HCT116 (cell line): Measurements from ENCODE around the gene PDE6G. TPM values are rescaled to one million over a fixed set of nuclear protein-coding genes. Genes with fewer than 3 reads are reported as not detected.
A peak's percentile ranks its signal among the peaks of the same experiment; 100 is the strongest.

ENCODE experiments used
- ATAC-seq: fragments of 200-7000 bp; cut with Tn5 transposase; 2 replicates; pipeline ENCODE4 v1.9.1; 2020; ENCODE audit warnings: mild to moderate bottlenecking, moderate library complexity
- Bru-seq: library from RNA; stranded (reverse); fragments of 400-500 nt; gene quantifications from one replicate; lab custom pipeline; 2021; lab: Mats Ljungman, UMichigan
- BruChase-seq, 2 experiments: library from RNA; stranded (reverse); fragments of 400-500 nt; gene quantifications; one replicate each; lab custom pipeline; 2021; lab: Mats Ljungman, UMichigan
- BruUV-seq: library from RNA; stranded (reverse); fragments of 400-500 nt; replicated peaks from 2 replicates; lab custom pipeline; 2021; lab: Mats Ljungman, UMichigan
- CTCF ChIA-PET: fragments of 300-600 bp; sonication (Branson Sonifier 250); formaldehyde crosslinking; loops from one replicate; lab custom pipeline; 2021; ENCODE audit warnings: antibody characterized with exemption; lab: Charles Lee
- POLR2A ChIA-PET: fragments of 300-600, 350-600 bp; sonication (Branson Sonifier 250); formaldehyde crosslinking; loops from one replicate; lab custom pipeline; 2021; ENCODE audit warnings: antibody characterized with exemption; lab: Charles Lee
- RAD21 ChIA-PET, 2 experiments: fragments of 300-600 bp; sonication (Branson Sonifier 250); formaldehyde crosslinking; loops; one replicate each; lab custom pipeline; 2023; ENCODE audit warnings: low total read pairs in 2 of 2; ENCODE audit not compliant: uncharacterized antibody in 2 of 2, unreplicated experiment in 2 of 2, low non-redundant PET in 1 of 2; lab: Charles Lee
- DNase-seq: peaks from one replicate; pipeline ENCODE4 v3.0.0-alpha.2; 2010; ENCODE audit warnings: low read depth, low spot score
- H2AFZ ChIP-seq: fragments of 200-600 bp; shearing (Covaris generic), sonication (generic); 2 replicates; pipeline ENCODE4 v1.6.1; 2017; ENCODE audit warnings: low read depth, mixed run types, mixed read lengths, antibody characterized with exemption, low read length; ENCODE audit not compliant: poor library complexity, severe bottlenecking
- H3K27ac ChIP-seq: 2 replicates; pipeline ENCODE4 v1.5.1; 2012; ENCODE audit warnings: low read depth, low read length
- H3K27me3 ChIP-seq: fragments of 200-600 bp; sonication (generic); 2 replicates; pipeline ENCODE4 v1.6.1; 2016; ENCODE audit warnings: mixed run types, low read length, mixed read lengths; ENCODE audit not compliant: insufficient read depth
- H3K36me3 ChIP-seq, 2 experiments: fragments of 200-500 bp in 1 of 2; fragments of 200-600 bp in 1 of 2; sonication (Bioruptor generic) in 1 of 2; sonication (generic) in 1 of 2; 2 replicates each; pipeline versions ENCODE4 v1.5.1 to v1.6.1; 2014 to 2016; ENCODE audit warnings: low read length in 2 of 2, inconsistent platforms in 1 of 2, mixed read lengths in 1 of 2, mixed run types in 1 of 2; ENCODE audit not compliant: insufficient read depth in 2 of 2, control insufficient read depth in 1 of 2
- H3K4me1 ChIP-seq, 2 experiments: fragments of 200-600 bp in 1 of 2; sonication (generic) in 1 of 2; 2 replicates each; pipeline versions ENCODE4 v1.5.1 to v1.6.1; 2012 to 2017; ENCODE audit warnings: low read length in 2 of 2, inconsistent platforms in 1 of 2, mild to moderate bottlenecking in 1 of 2, mixed read lengths in 1 of 2, mixed run types in 1 of 2, moderate library complexity in 1 of 2; ENCODE audit not compliant: insufficient read depth in 2 of 2, control insufficient read depth in 1 of 2
- H3K4me2 ChIP-seq: fragments of 200-600 bp; sonication (generic); 2 replicates; pipeline ENCODE4 v1.6.1; 2017; ENCODE audit warnings: mixed run types, low read length, mixed read lengths
- H3K4me3 ChIP-seq, 2 experiments: fragments of 200-600 bp in 1 of 2; sonication (generic) in 1 of 2; replicated peaks in 1 of 2; 2 replicates each; pipeline ENCODE4 v1.5.1; 2011 to 2016; ENCODE audit warnings: low read length in 2 of 2, control low read depth in 1 of 2, low read depth in 1 of 2, mild to moderate bottlenecking in 1 of 2, mixed read lengths in 1 of 2, mixed run types in 1 of 2
- H3K79me2 ChIP-seq: fragments of 200-600 bp; sonication (generic); 2 replicates; pipeline ENCODE4 v1.6.1; 2017; ENCODE audit warnings: mild to moderate bottlenecking, mixed run types, low read length, moderate library complexity, mixed read lengths; ENCODE audit not compliant: insufficient read depth
- H3K9ac ChIP-seq: fragments of 200-600 bp; sonication (generic); 2 replicates; pipeline ENCODE4 v1.6.1; 2016; ENCODE audit warnings: low read length, mixed read lengths
- H3K9me2 ChIP-seq: fragments of 200-600 bp; sonication (generic), shearing (Covaris generic); 2 replicates; pipeline ENCODE4 v1.6.1; 2017; ENCODE audit warnings: mixed run types, mild to moderate bottlenecking, moderate library complexity; ENCODE audit not compliant: insufficient read depth
- H3K9me3 ChIP-seq, 2 experiments: fragments of 200-500 bp in 1 of 2; fragments of 200-600 bp in 1 of 2; sonication (Bioruptor generic) in 1 of 2; sonication (generic) in 1 of 2; 2 replicates each; pipeline ENCODE4 v1.6.1; 2014 to 2017; ENCODE audit warnings: low read length in 2 of 2, mixed read lengths in 2 of 2, inconsistent platforms in 1 of 2, low read depth in 1 of 2, mild to moderate bottlenecking in 1 of 2, mixed run types in 1 of 2, moderate library complexity in 1 of 2; ENCODE audit not compliant: control insufficient read depth in 1 of 2, insufficient read depth in 1 of 2
- H4K20me1 ChIP-seq: fragments of 200-600 bp; sonication (generic), shearing (Covaris generic); 2 replicates; pipeline ENCODE4 v1.6.1; 2017; ENCODE audit warnings: mixed run types, mild to moderate bottlenecking, moderate library complexity; ENCODE audit not compliant: insufficient read depth
- ATF3 ChIP-seq: IDR thresholded peaks from 2 replicates; pipeline ENCODE4 v1.6.1; 2012
- CBX3 ChIP-seq: IDR thresholded peaks from 2 replicates; pipeline ENCODE4 v1.6.1; 2012; ENCODE audit warnings: low read depth
- CEBPB ChIP-seq: IDR thresholded peaks from 2 replicates; pipeline ENCODE4 v1.6.1; 2012; ENCODE audit warnings: low read depth
- CTCF ChIP-seq, 3 experiments: fragments of 200-600 bp in 1 of 3; sonication (generic) in 1 of 3; IDR thresholded peaks in 2 of 3; conservative IDR thresholded peaks in 1 of 3; 2 replicates each; pipeline ENCODE4 v1.5.1; 2012 to 2017; ENCODE audit warnings: low read depth in 2 of 3, low read length in 2 of 3, antibody characterized with exemption in 1 of 3, borderline replicate concordance in 1 of 3, control low read depth in 1 of 3, mild to moderate bottlenecking in 1 of 3, mixed read lengths in 1 of 3, mixed run types in 1 of 3, moderate library complexity in 1 of 3; ENCODE audit not compliant: insufficient read depth in 1 of 3
- EGR1 ChIP-seq: IDR thresholded peaks from 2 replicates; pipeline ENCODE4 v1.6.1; 2012; ENCODE audit warnings: low read depth
- ELF1 ChIP-seq: IDR thresholded peaks from 2 replicates; pipeline ENCODE4 v1.6.1; 2012; ENCODE audit warnings: low read depth, borderline replicate concordance
- EZH2 ChIP-seq: fragments of 200-600 bp; sonication (generic); IDR thresholded peaks from 2 replicates; pipeline ENCODE4 v1.6.1; 2017; ENCODE audit warnings: antibody characterized with exemption, mixed run types
- EZH2phosphoT487 ChIP-seq: fragments of 200-600 bp; IDR thresholded peaks from 2 replicates; pipeline ENCODE4 v1.6.1; 2018; ENCODE audit warnings: antibody characterized with exemption, borderline replicate concordance
- JUND ChIP-seq: IDR thresholded peaks from 2 replicates; pipeline ENCODE4 v1.6.1; 2012
- MAX ChIP-seq: IDR thresholded peaks from 2 replicates; pipeline ENCODE4 v1.6.1; 2012
- POLR2A ChIP-seq: IDR thresholded peaks from 2 replicates; pipeline ENCODE4 v1.7.0; 2011; ENCODE audit warnings: borderline replicate concordance; ENCODE audit not compliant: insufficient read depth, insufficient read length; ENCODE audit errors: extremely low read depth
- RAD21 ChIP-seq: IDR thresholded peaks from 2 replicates; pipeline ENCODE4 v1.6.1; 2012; ENCODE audit warnings: low read depth, mild to moderate bottlenecking
- REST ChIP-seq: IDR thresholded peaks from 2 replicates; pipeline ENCODE4 v1.6.1; 2012; ENCODE audit warnings: low read depth
- SIN3A ChIP-seq: IDR thresholded peaks from 2 replicates; pipeline ENCODE4 v1.6.1; 2012; ENCODE audit warnings: low read depth
- SRF ChIP-seq: IDR thresholded peaks from 2 replicates; pipeline ENCODE4 v1.6.1; 2012; ENCODE audit warnings: low read depth
- TCF7L2 ChIP-seq: IDR thresholded peaks from 2 replicates; pipeline ENCODE4 v1.7.0; 2011; ENCODE audit warnings: borderline replicate concordance, inconsistent platforms; ENCODE audit not compliant: insufficient read depth, insufficient read length; ENCODE audit errors: extremely low read depth
- ZFX ChIP-seq: fragments of 450-650 bp; IDR thresholded peaks from 2 replicates; pipeline ENCODE4 v1.6.1; 2017
- ZNF274 ChIP-seq: fragments of 200-500 bp; sonication (Bioruptor generic); IDR thresholded peaks from 2 replicates; pipeline ENCODE4 v1.6.1; 2014; ENCODE audit warnings: mild to moderate bottlenecking, low read depth, low read length, inconsistent platforms
- intact Hi-C: fragments of 100-400 bp; cut with micrococcal nuclease; formaldehyde crosslinking; loops from 2 replicates; pipeline ENCODE4 v1.10.0; 2022
- long read RNA-seq: library from polyadenylated mRNA; unstranded; transcript quantifications from one replicate; pipeline ENCODE4 v2.0.0, GENCODE V29; 2021; ENCODE audit not compliant: unreplicated experiment
- polyA plus RNA-seq: library from polyadenylated mRNA; unstranded; fragments of >200 nt; gene quantifications from 2 replicates; pipeline ENCODE4 v1.2.1, GENCODE V29; 2012; ENCODE audit warnings: missing spikeins
- total RNA-seq: library from RNA; stranded (reverse); gene quantifications from one replicate; pipeline ENCODE4 v1.2.1, GENCODE V29; 2021; ENCODE audit not compliant: unreplicated experiment

PDE6G gene
- total RNA-seq (not detected), Bru-seq, nascent RNA (percentile 24 among the genes with signal in this experiment), BruChase-seq, experiment 1, labeled RNA remaining after a 6-hour chase (percentile 32 among the genes with signal in this experiment), BruChase-seq, experiment 2, labeled RNA remaining after a 2-hour chase (percentile 23 among the genes with signal in this experiment)
- 0.10 TPM in 1 of 2 replicates, not detected in the other for polyA plus RNA-seq
- long read RNA-seq, result 0 reads

GRCh38 chr17:81656118-81656743, at the start of gene PDE6G:
Gene PDE6G (minus strand): TSS chr17:81656542. CDS start chr17:81653305, 3,237 bp downstream.
- intact Hi-C loops, result no loop called here
- no peaks in the 10 kb centered on the region for H3K36me3 ChIP-seq
- peaks cover 7 to 15% of the 10 kb centered on the region in 2 experiments; a peak in 3 of 4 replicates for H3K4me1 ChIP-seq
- H3K9me3 ChIP-seq, result no peaks in the 10 kb centered on the region
- RAD21 ChIA-PET, result no interaction called here
- DNase-seq, result no peak
- POLR2A ChIA-PET, result interaction anchor here (1.2 kb wide), 1 partner anchor 9 kb away, joined by 5 read pairs; no protein-coding TSS in a partner anchor
- H3K9ac ChIP-seq, result no peak within 1 kb of the TSS
- H4K20me1 ChIP-seq, result no peaks in the 10 kb centered on the region
- no peak within 1 kb of the TSS for H2AFZ ChIP-seq
- no TSS peak for BruUV-seq
- no peak for ATAC-seq
- no peaks in the 10 kb centered on the region for H3K27me3 ChIP-seq
- H3K27ac ChIP-seq, result no peak within 1 kb of the TSS
- H3K79me2 ChIP-seq, result no peaks in the 10 kb centered on the region
- no peak for TF ChIP-seq POLR2A
- TF ChIP-seq ELF1, result no peak
- TF ChIP-seq CTCF (IDR thresholded peaks at IDR 0.05 in 2 of 3, conservative IDR thresholded peaks at IDR 0.05 in 1 of 3; ENCODE audit: borderline replicate concordance in 1 of 3, insufficient read depth in 1 of 3, low read depth in 2 of 3, low read length in 2 of 3), result no peak
- TF ChIP-seq MAX, result no peak
- TF ChIP-seq EGR1, result no peak
- no peak for TF ChIP-seq JUND
- TF ChIP-seq EZH2phosphoT487, result no peak
- no peak for TF ChIP-seq CEBPB
- TF ChIP-seq SRF, result no peak
- no peak for TF ChIP-seq TCF7L2
- TF ChIP-seq ZNF274, result no peak
- TF ChIP-seq CBX3, result no peak
- TF ChIP-seq ATF3, result no peak
- TF ChIP-seq SIN3A, result no peak
- TF ChIP-seq ZFX, result no peak
- no peak for TF ChIP-seq REST
- TF ChIP-seq EZH2, result no peak
- no peak for TF ChIP-seq RAD21
- H3K4me3 ChIP-seq, result no peak within 1 kb of the TSS
- H3K4me2 ChIP-seq, result no peak within 1 kb of the TSS
- H3K9me2 ChIP-seq, result no peaks in the 10 kb centered on the region
- CTCF ChIA-PET, result no interaction called here
